H1 (cell line): ENCODE data around the gene WDR54. TPM values are rescaled to one million over a fixed set of nuclear protein-coding genes. Genes with fewer than 3 reads are reported as not detected.

Experiments used
- CTCF ChIA-PET: fragments of 300-600 bp; sonication (Branson Sonifier 250); formaldehyde crosslinking; loops from one replicate; lab custom pipeline; 2021; ENCODE audit not compliant: partially characterized antibody; lab: Charles Lee
- POLR2A ChIA-PET: fragments of 300-600 bp; sonication (Branson Sonifier 250); formaldehyde crosslinking; loops from one replicate; lab custom pipeline; 2021; ENCODE audit warnings: inconsistent platforms; ENCODE audit not compliant: partially characterized antibody; lab: Charles Lee
- DNase-seq, 2 experiments: peaks; one replicate each; pipeline versions ENCODE4 v3.0.0 to v3.0.0-alpha.2; 2010 to 2022; ENCODE audit warnings: low spot score in 2 of 2, low read depth in 1 of 2, mixed read lengths in 1 of 2
- FAIRE-seq: peaks from 2 replicates; lab custom pipeline; 2011; peaks lifted over from hg19 to GRCh38; lab: Jason Lieb, UNC
- H2AFZ ChIP-seq: 2 replicates; pipeline ENCODE4 v1.8.1; 2012; ENCODE audit warnings: low read length, inconsistent platforms
- H2AK5ac ChIP-seq: 2 replicates; pipeline ENCODE4 v1.6.1; 2013; ENCODE audit warnings: low read depth, low read length
- H2BK120ac ChIP-seq: replicated peaks from 2 replicates; pipeline ENCODE3; 2013; ENCODE audit warnings: low read depth, low read length, inconsistent platforms
- H2BK12ac ChIP-seq: 2 replicates; pipeline ENCODE4 v1.6.1; 2013; ENCODE audit warnings: low read depth, low read length
- H2BK15ac ChIP-seq: 2 replicates; pipeline ENCODE4 v1.6.1; 2013; ENCODE audit warnings: low read length
- H2BK20ac ChIP-seq: 2 replicates; pipeline ENCODE4 v1.6.1; 2013; ENCODE audit warnings: low read length
- H2BK5ac ChIP-seq: 2 replicates; pipeline ENCODE4 v1.6.1; 2013; ENCODE audit warnings: low read depth, low read length
- H3K14ac ChIP-seq: 2 replicates; pipeline ENCODE4 v1.6.1; 2013; ENCODE audit warnings: inconsistent platforms; ENCODE audit not compliant: insufficient read length
- H3K18ac ChIP-seq: 2 replicates; pipeline ENCODE4 v1.6.1; 2013; ENCODE audit warnings: low read length; ENCODE audit errors: extremely low read depth
- H3K23ac ChIP-seq: 2 replicates; pipeline ENCODE4 v1.6.1; 2013; ENCODE audit warnings: inconsistent platforms; ENCODE audit not compliant: insufficient read length
- H3K23me2 ChIP-seq: 2 replicates; pipeline ENCODE4 v1.6.1; 2013; ENCODE audit warnings: low read depth, low read length
- H3K27ac ChIP-seq: 2 replicates; pipeline ENCODE4 v1.6.1; 2011; ENCODE audit warnings: low read depth, low read length, inconsistent platforms
- H3K27me3 ChIP-seq, 4 experiments: replicated peaks in 1 of 4; 1 replicate in 1 of 4; 2 replicates in 3 of 4; pipeline versions ENCODE4 v1.6.1 to v1.8.1; 2011 to 2013; ENCODE audit warnings: low read length in 3 of 4, mild to moderate bottlenecking in 3 of 4, inconsistent platforms in 2 of 4, mixed read lengths in 2 of 4, moderate library complexity in 1 of 4; ENCODE audit not compliant: control insufficient read depth in 3 of 4, insufficient read depth in 3 of 4; ENCODE audit errors: extremely low read depth in 1 of 4
- H3K36me3 ChIP-seq, 4 experiments: 2 replicates each; pipeline versions ENCODE4 v1.6.1 to v1.8.1; 2011 to 2013; ENCODE audit warnings: mild to moderate bottlenecking in 4 of 4, low read length in 3 of 4, moderate library complexity in 2 of 4, control low read depth in 1 of 4, inconsistent platforms in 1 of 4; ENCODE audit not compliant: insufficient read depth in 4 of 4, control insufficient read depth in 2 of 4
- H3K4ac ChIP-seq: replicated peaks from 2 replicates; pipeline ENCODE3; 2013; ENCODE audit warnings: low read length, low read depth, mixed read lengths, inconsistent platforms; ENCODE audit not compliant: insufficient read length
- H3K4me1 ChIP-seq, 4 experiments: replicated peaks in 1 of 4; 1 replicate in 1 of 4; 2 replicates in 3 of 4; pipeline versions ENCODE4 v1.6.1 to v1.8.1; 2011 to 2013; ENCODE audit warnings: low read length in 3 of 4, inconsistent platforms in 2 of 4, mixed read lengths in 1 of 4; ENCODE audit not compliant: insufficient read depth in 4 of 4, control insufficient read depth in 3 of 4
- H3K4me2 ChIP-seq, 2 experiments: 2 replicates each; pipeline versions ENCODE4 v1.6.1 to v1.8.1; 2011 to 2013; ENCODE audit warnings: low read depth in 2 of 2, low read length in 2 of 2, control low read depth in 1 of 2, inconsistent platforms in 1 of 2, mild to moderate bottlenecking in 1 of 2; ENCODE audit not compliant: insufficient read depth in 1 of 2
- H3K4me3 ChIP-seq, 4 experiments: fragments of 200-600, 300-600 bp in 1 of 4; sonication (generic), shearing (Covaris generic), sonication (Bioruptor Twin) in 1 of 4; 2 replicates each; pipeline versions ENCODE4 v1.5.1 to v1.8.1; 2011 to 2016; ENCODE audit warnings: low read length in 4 of 4, low read depth in 3 of 4, control low read depth in 2 of 4, inconsistent platforms in 2 of 4, mild to moderate bottlenecking in 2 of 4, mixed read lengths in 1 of 4, moderate library complexity in 1 of 4; ENCODE audit not compliant: insufficient read depth in 2 of 4; ENCODE audit errors: extremely low read depth in 1 of 4
- H3K56ac ChIP-seq: replicated peaks from 2 replicates; pipeline ENCODE3; 2013; ENCODE audit warnings: low read depth, mild to moderate bottlenecking, mixed read lengths, low read length, inconsistent platforms; ENCODE audit not compliant: insufficient read length
- H3K79me1 ChIP-seq: 2 replicates; pipeline ENCODE4 v1.6.1; 2013; ENCODE audit warnings: low read depth, low read length, control low read depth
- H3K79me2 ChIP-seq, 2 experiments: 2 replicates each; pipeline versions ENCODE4 v1.6.1 to v1.8.1; 2012 to 2013; ENCODE audit warnings: low read length in 2 of 2, mild to moderate bottlenecking in 2 of 2, inconsistent platforms in 1 of 2; ENCODE audit not compliant: insufficient read depth in 2 of 2, control insufficient read depth in 1 of 2
- H3K9ac ChIP-seq, 4 experiments: replicated peaks in 1 of 4; 1 replicate in 1 of 4; 2 replicates in 3 of 4; pipeline versions ENCODE4 v1.6.1 to v1.8.1; 2011 to 2013; ENCODE audit warnings: low read depth in 3 of 4, low read length in 3 of 4, control low read depth in 2 of 4, mild to moderate bottlenecking in 2 of 4, moderate library complexity in 2 of 4, inconsistent platforms in 1 of 4; ENCODE audit errors: extremely low read depth in 1 of 4
- H3K9me3 ChIP-seq, 2 experiments: 2 replicates each; pipeline versions ENCODE4 v1.6.1 to v1.8.1; 2012 to 2013; ENCODE audit warnings: mild to moderate bottlenecking in 2 of 2, moderate library complexity in 2 of 2, control low read depth in 1 of 2, inconsistent platforms in 1 of 2, low read depth in 1 of 2, low read length in 1 of 2, mixed read lengths in 1 of 2; ENCODE audit not compliant: insufficient read depth in 2 of 2
- H4K20me1 ChIP-seq, 2 experiments: replicated peaks in 1 of 2; 2 replicates each; pipeline versions ENCODE3 to v1.8.1; 2011 to 2013; ENCODE audit warnings: inconsistent platforms in 2 of 2, low read length in 2 of 2, mild to moderate bottlenecking in 1 of 2; ENCODE audit not compliant: insufficient read depth in 2 of 2, control insufficient read depth in 1 of 2
- H4K5ac ChIP-seq: 2 replicates; pipeline ENCODE4 v1.6.1; 2013; ENCODE audit warnings: low read length, low read depth, mixed read lengths, inconsistent platforms; ENCODE audit not compliant: insufficient read length
- H4K8ac ChIP-seq: 2 replicates; pipeline ENCODE4 v1.8.0; 2013; ENCODE audit warnings: mild to moderate bottlenecking, moderate library complexity, low read length, inconsistent platforms; ENCODE audit not compliant: insufficient read depth; ENCODE audit errors: extremely low read depth
- H4K91ac ChIP-seq: replicated peaks from 2 replicates; pipeline ENCODE3; 2013; ENCODE audit warnings: low read length, mixed read lengths, inconsistent platforms; ENCODE audit not compliant: insufficient read length
- BRCA1 ChIP-seq: IDR thresholded peaks from 2 replicates; pipeline ENCODE4 v1.6.1; 2012; ENCODE audit warnings: low read depth, low read length, improper control_type of control experiment
- GABPA ChIP-seq: IDR thresholded peaks from 2 replicates; pipeline ENCODE4 v1.6.1; 2011; ENCODE audit warnings: mild to moderate bottlenecking, low read length, moderate library complexity, borderline replicate concordance; ENCODE audit not compliant: insufficient read depth
- KDM5A ChIP-seq: fragments of 200-600 bp; IDR thresholded peaks from 2 replicates; pipeline ENCODE4 v1.7.1; 2012; ENCODE audit warnings: mild to moderate bottlenecking, low read length, inconsistent platforms, mixed read lengths
- SP4 ChIP-seq: IDR thresholded peaks from 2 replicates; pipeline ENCODE4 v1.6.1; 2012; ENCODE audit warnings: low read length, inconsistent platforms
- WGBS, 2 experiments: shearing (Covaris generic) in 1 of 2; methylation state at CpG; one replicate each; pipeline versions ENCODE4 v1.1.6 to v1.1.7; 2013 to 2015; ENCODE audit warnings: low lambda C conversion rate in 2 of 2, mixed read lengths in 2 of 2, inconsistent platforms in 1 of 2, low coverage in 1 of 2, missing lambda C conversion rate in 1 of 2; ENCODE audit not compliant: insufficient replicate concordance in 2 of 2, insufficient coverage in 1 of 2, insufficient read length in 1 of 2; ENCODE audit errors: extremely low coverage in 1 of 2, missing lambda C conversion rate in 1 of 2; 5-methylcytosine and 5-hydroxymethylcytosine counted together
- polyA plus RNA-seq, 7 experiments: library from polyadenylated mRNA; depleted of rRNA in 3 of 7; stranded (reverse) in 5 of 7; unstranded in 2 of 7; fragments of >200 nt in 5 of 7; fragments of 200-250 nt in 2 of 7; gene quantifications; 1 replicate in 5 of 7; 2 replicates in 1 of 7; 4 replicates in 1 of 7; pipeline versions ENCODE4 v1.2.1 to v1.2.3, GENCODE V29; 2011 to 2013; ENCODE audit warnings: missing spikeins in 2 of 7, mixed read lengths in 2 of 7
- total RNA-seq: library from RNA; stranded (reverse); fragmentation: NEBNext Ultra II Directional; extraction: Animal tissue kit (Norgen Biotek cat#: 25700); gene quantifications from 2 replicates; pipeline ENCODE4 v1.2.1, GENCODE V29; 2021

The WDR54 gene
- total and polyA plus RNA-seq, 2 of the 8 experiments (the other 6 are each of a cell fraction or from before 2014, with no cell fraction given), result 41.6 to 125 TPM

GRCh38 chr2:74373221-74373676, 48.3 kb upstream of the WDR54 start:
- Histone ChIP-seq H2BK12ac (peak overlapping the region; percentile 68; the same call in 1 of the 2 replicates), H3K79me2 (peaks cover 0 to 20% of the 10 kb centered on the region in 2 experiments; a peak in 2 of 4 replicates), H2BK5ac (no peak overlapping the region), H3K4me1 (peaks cover 9 to 21% (median 12%) of the 10 kb centered on the region in 4 experiments), H3K14ac (no peak overlapping the region), H2AFZ (no peak overlapping the region), H3K36me3 (peaks cover 19 to 47% (median 38%) of the 10 kb centered on the region in 4 experiments), H3K4me2 (peak overlapping the region; percentile 69 to 71), H3K23me2 (peaks cover 5% of the 10 kb centered on the region), H4K5ac (no peak overlapping the region), H2BK120ac (no peak overlapping the region), H3K27me3 (no peaks in the 10 kb centered on the region), H4K20me1 (peaks cover 3 to 24% of the 10 kb centered on the region in 2 experiments), H3K4ac (no peak overlapping the region), H2AK5ac (no peak overlapping the region), H4K91ac (no peak overlapping the region), H2BK20ac (no peak overlapping the region), H3K56ac (no peak overlapping the region), H3K4me3 (peak overlapping the region in 2 of 4 experiments; percentile 11 to 57; a peak in 1 of 8 replicates), H3K18ac (no peak overlapping the region; the same call in 1 of the 2 replicates), H3K79me1 (peaks cover 24% of the 10 kb centered on the region), H3K27ac (peak overlapping the region; percentile 58; the same call in 1 of the 2 replicates), H4K8ac (peak overlapping the region; percentile 7; the same call in 1 of the 2 replicates), H3K9ac (no peak overlapping the region), H3K23ac (no peak overlapping the region), H2BK15ac (no peak overlapping the region), H3K9me3 (no peaks in the 10 kb centered on the region)
- POLR2A ChIA-PET, result interaction anchor here (0.6 kb wide), 1 partner anchor 62 kb away, joined by 3 read pairs; no protein-coding TSS in a partner anchor
- TF ChIP-seq GABPA, result no peak
- no peak for TF ChIP-seq SP4
- no peak for TF ChIP-seq BRCA1
- TF ChIP-seq KDM5A, result no peak
- 79% methylated on average over 5 of the region's 5 CpGs; no CpG with 5 or more reads in 1 of the 2 experiments for WGBS, 2 experiments
- CTCF ChIA-PET, result interaction anchor here (3.5 kb wide), 1 partner anchor 18 kb away, joined by 13 read pairs; no protein-coding TSS in a partner anchor
- FAIRE-seq (no peak), DNase-seq (no peak)
